Ovary (tissue), 9 donors: ENCODE measurements around the gene ANO10. TPM values are rescaled to one million over a fixed set of nuclear protein-coding genes. Genes with fewer than 3 reads are reported as not detected.
"Not testable (repeated sequence)": the region's sequence is repeated elsewhere in the genome, so short reads cannot be mapped to it uniquely, and the experiment has no call there.

Experiments used
- DNase-seq, 5 donors: peaks; one replicate each; pipeline ENCODE4 v3.0.0-alpha.2; 2019 to 2020
- H3K27ac ChIP-seq, 2 donors: fragments of 200-600 bp; one replicate each; pipeline versions ENCODE4 v1.5.1 to v1.8.0; 2019 to 2022
- H3K27me3 ChIP-seq: fragments of 200-600 bp; one replicate; pipeline ENCODE4 v1.8.0; 2022
- H3K36me3 ChIP-seq: fragments of 200-600 bp; sonication (generic); one replicate; pipeline ENCODE4 v1.5.1; 2019
- H3K4me1 ChIP-seq: one replicate; pipeline ENCODE4 v1.8.1; 2013; ENCODE audit warnings: mild to moderate bottlenecking, moderate library complexity; ENCODE audit not compliant: insufficient read depth
- H3K4me3 ChIP-seq: fragments of 200-600 bp; sonication (generic); one replicate; pipeline ENCODE4 v1.5.1; 2017
- H3K9me3 ChIP-seq, 2 donors: fragments of 200-600 bp in 1 of 2; sonication (generic) in 1 of 2; one replicate each; pipeline versions ENCODE4 v1.5.1 to v1.8.1; 2013 to 2019; ENCODE audit warnings: mild to moderate bottlenecking in 1 of 2, moderate library complexity in 1 of 2
- EP300 ChIP-seq: sonication (generic); formaldehyde crosslinking; IDR thresholded peaks from one replicate; pipeline ENCODE4 v1.6.1; 2017; ENCODE audit warnings: antibody characterized with exemption
- POLR2A ChIP-seq: fragments of 450-650 bp; IDR thresholded peaks from one replicate; pipeline ENCODE4 v1.6.1; 2017; ENCODE audit warnings: antibody characterized with exemption, mild to moderate bottlenecking, moderate library complexity
- WGBS, 3 donors: extraction: QIAGEN DNeasy Blood & Tissue Kit in 1 of 3; methylation state at CpG; one replicate each; pipeline versions ENCODE4 v1.1.5 to v1.1.7; 2013 to 2017; 5-methylcytosine and 5-hydroxymethylcytosine counted together
- intact Hi-C, 4 donors: fragments of 100-400 bp; cut with DNase I; formaldehyde crosslinking; loops; one replicate each; pipeline versions ENCODE4 v1.11.0 to v1.15.1; 2022 to 2023
- polyA plus RNA-seq, 2 donors: library from polyadenylated mRNA; stranded (reverse); fragments of 200-250 nt in 1 of 2; fragments of 350-450 nt in 1 of 2; fragmentation: Illumina TruSeq in 1 of 2; extraction: RNeasy Lipid Tissue Mini Kit (QIAGEN cat#74804) in 1 of 2; gene quantifications; one replicate each; pipeline ENCODE4 v1.2.3, GENCODE V29; 2013 to 2014
- total RNA-seq, 7 donors: library from RNA; depleted of rRNA in 2 of 7; stranded (reverse); fragments of >200 nt in 2 of 7; fragmentation: NEBNext Ultra II Directional in 3 of 7; extraction: Animal tissue kit (Norgen Biotek cat#: 25700) in 3 of 7; gene quantifications; one replicate each; pipeline versions ENCODE4 v1.1.0 to v1.2.4, GENCODE V29; 2016 to 2023
- TF ChIP-seq, protein P1 (sequence below), 3 donors: fragments of 450-650 bp in 2 of 3; fragments of 200-600 bp in 1 of 3; IDR thresholded peaks; one replicate each; pipeline versions ENCODE4 v1.5.1 to v1.8.0; 2016 to 2022; ENCODE audit warnings: antibody characterized with exemption in 3 of 3, mild to moderate bottlenecking in 1 of 3
- donor health status: DM: no; HTN: no; CAD: no; lungs with moderate emphysema.
- donor health status: DM: no; HTN: no; CAD: no.
- donor health status: Bipolar disorder and iron deficiency.
- donor health status: DM: yes; HTN: yes; CAD: no.
- donor health status: DM: no; HTN: no; CAD: no.
- donor health status: DM: yes; HTN: yes; CAD: no.

The ANO10 gene
- total and polyA plus RNA-seq, 9 donors: 12.2 to 58.7 (median 21.7) TPM

DNA sequence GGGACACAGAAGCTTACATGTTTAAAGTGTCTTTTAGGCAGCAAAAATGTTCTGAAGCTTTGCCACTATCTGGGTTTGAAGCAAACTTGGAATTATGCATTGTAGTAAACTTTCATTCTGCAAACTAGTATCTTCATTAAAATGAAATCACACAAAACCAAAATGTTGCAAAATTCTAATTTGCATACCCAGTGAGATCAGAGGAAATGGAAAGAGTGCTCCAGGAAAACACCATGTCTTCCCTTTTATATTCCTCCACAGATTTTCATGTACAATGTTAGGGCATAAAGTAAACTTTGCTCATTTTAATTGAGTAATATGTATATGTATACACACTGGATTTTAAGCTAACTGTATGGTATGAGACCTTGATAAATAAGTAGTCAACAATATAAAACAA is 23.9 kb downstream of the ANO10 start:
- no peak for DNase-seq
- Histone ChIP-seq H3K9me3 (no peaks in the 10 kb centered on the region), H3K27ac (no peak overlapping the region), H3K4me1 (no peaks in the 10 kb centered on the region), H3K27me3 (no peaks in the 10 kb centered on the region), H3K4me3 (no peak overlapping the region), H3K36me3 (no peaks in the 10 kb centered on the region)
- intact Hi-C loops: no loop called here
- TF ChIP-seq, protein P1, sequence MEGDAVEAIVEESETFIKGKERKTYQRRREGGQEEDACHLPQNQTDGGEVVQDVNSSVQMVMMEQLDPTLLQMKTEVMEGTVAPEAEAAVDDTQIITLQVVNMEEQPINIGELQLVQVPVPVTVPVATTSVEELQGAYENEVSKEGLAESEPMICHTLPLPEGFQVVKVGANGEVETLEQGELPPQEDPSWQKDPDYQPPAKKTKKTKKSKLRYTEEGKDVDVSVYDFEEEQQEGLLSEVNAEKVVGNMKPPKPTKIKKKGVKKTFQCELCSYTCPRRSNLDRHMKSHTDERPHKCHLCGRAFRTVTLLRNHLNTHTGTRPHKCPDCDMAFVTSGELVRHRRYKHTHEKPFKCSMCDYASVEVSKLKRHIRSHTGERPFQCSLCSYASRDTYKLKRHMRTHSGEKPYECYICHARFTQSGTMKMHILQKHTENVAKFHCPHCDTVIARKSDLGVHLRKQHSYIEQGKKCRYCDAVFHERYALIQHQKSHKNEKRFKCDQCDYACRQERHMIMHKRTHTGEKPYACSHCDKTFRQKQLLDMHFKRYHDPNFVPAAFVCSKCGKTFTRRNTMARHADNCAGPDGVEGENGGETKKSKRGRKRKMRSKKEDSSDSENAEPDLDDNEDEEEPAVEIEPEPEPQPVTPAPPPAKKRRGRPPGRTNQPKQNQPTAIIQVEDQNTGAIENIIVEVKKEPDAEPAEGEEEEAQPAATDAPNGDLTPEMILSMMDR (IDR thresholded peaks at IDR 0.05): no peak
- TF ChIP-seq POLR2A (no peak), EP300 (no peak)

DNA sequence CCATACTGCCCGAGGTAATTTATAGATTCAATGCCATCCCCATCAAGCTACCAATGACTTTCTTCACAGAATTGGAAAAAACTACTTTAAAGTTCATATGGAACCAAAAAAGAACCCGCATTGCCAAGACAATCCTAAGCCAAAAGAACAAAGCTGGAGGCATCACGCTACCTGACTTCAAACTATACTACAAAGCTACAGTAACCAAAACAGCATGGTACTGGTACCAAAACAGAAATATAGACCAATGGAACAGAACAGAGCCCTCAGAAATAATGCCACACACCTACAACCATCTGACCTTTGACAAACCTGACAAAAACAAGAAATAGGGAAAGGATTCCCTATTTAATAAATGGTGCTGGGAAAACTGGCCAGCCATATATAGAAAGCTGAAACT is 25.6 kb downstream of the ANO10 start:
- intact Hi-C loops, H3K4me3 ChIP-seq, H3K36me3 ChIP-seq, H3K9me3 ChIP-seq, H3K4me1 ChIP-seq, H3K27ac ChIP-seq, H3K27me3 ChIP-seq, DNase-seq: not testable (repeated sequence)
- WGBS, 3 donors: 77 to 98% (median 93%) methylated on average over 3 of the region's 3 CpGs

DNA sequence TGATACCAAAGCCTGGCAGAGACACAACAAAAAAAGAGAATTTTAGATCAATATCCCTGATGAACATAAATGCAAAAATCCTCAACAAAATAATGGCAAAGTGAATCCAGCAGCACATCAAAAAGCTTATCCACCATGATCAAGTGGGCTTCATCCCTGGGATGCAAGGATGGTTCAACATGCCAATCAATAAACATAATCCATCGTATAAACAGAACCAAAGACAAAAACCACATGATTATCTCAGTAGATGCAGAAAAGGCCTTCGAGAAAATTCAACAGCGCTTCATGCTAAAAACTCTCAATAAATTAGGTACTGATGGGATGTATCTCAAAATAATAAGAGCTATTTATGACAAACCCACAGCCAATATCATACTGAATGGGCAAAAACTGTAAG is 26.5 kb downstream of the ANO10 start:
- H3K4me3 ChIP-seq, H3K4me1 ChIP-seq, H3K9me3 ChIP-seq, H3K27me3 ChIP-seq, intact Hi-C loops, H3K27ac ChIP-seq, H3K36me3 ChIP-seq, DNase-seq: not testable (repeated sequence)
- 96 to 98% (median 98%) methylated on average over 3 of the region's 3 CpGs for WGBS, 3 donors

DNA sequence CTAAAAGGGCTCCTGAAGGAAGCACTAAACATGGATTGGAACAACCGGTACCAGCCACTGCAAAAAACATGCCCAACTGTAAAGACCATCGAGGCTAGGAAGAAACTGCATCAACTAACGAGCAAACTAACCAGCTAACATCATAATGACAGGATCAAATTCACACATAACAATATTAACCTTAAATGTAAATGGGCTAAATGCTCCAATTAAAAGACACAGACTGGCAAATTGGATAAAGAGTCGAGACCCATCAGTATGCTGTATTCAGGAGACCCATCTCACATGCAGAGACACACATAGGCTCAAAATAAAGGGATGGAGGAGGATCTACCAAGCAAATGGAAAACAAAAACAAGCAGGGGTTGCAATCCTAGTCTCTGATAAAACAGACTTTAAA is 28.2 kb downstream of the ANO10 start:
- H3K27me3 ChIP-seq, DNase-seq, H3K9me3 ChIP-seq, H3K36me3 ChIP-seq, H3K4me1 ChIP-seq, intact Hi-C loops, H3K27ac ChIP-seq, H3K4me3 ChIP-seq: not testable (repeated sequence)
- 96 to 98% (median 98%) methylated on average over 4 of the region's 4 CpGs for WGBS, 3 donors

DNA sequence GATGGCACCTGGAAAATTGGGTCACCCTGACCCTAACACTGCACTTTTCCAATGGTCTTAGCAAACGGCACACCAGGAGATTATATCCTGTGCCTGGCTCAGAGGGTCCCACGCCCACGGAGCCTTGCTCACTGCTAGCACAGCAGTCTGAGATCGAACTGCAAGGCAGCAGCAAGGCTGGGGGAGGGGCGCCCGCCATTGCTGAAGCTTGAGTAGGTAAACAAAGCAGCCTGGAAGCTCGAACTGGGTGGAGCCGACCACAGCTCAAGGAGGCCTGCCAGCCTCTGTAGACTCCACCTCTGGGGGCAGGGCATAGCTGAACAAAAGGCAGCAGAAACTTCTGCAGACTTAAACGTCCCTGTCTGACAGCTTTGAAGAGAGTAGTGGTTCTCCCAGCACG is 29.9 kb downstream of the ANO10 start:
- H3K4me3 ChIP-seq, DNase-seq, H3K27me3 ChIP-seq, H3K36me3 ChIP-seq, H3K9me3 ChIP-seq, intact Hi-C loops, H3K27ac ChIP-seq, H3K4me1 ChIP-seq: not testable (repeated sequence)
- WGBS, 3 donors: 94 to 99% (median 94%) methylated on average over 10 of the region's 10 CpGs

DNA sequence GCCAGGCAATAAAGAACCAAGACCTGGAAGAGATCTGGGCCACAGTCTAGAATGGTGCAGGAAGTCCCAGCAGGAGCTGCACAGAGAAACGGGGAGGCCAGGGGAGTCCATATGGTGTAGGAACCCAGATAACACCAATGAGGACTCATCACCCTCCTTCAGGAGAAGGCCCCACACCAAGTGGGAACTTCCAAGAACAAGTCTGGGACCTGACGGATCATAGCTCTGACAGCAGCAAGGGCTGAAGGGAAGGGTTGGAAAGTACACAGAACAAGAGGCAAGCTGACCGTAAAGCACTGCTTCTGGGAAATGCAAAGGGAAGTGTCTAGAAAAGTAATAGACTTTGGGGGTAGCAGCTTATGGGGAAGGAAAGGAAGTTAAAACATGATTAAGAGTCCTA is 34.5 kb downstream of the ANO10 start:
- TF ChIP-seq EP300: no peak
- no peak for TF ChIP-seq POLR2A
- TF ChIP-seq, protein P1 (IDR thresholded peaks at IDR 0.05): no peak
- DNase-seq: no peak
- 91 to 96% (median 96%) methylated on average over 3 of the region's 3 CpGs for WGBS, 3 donors
- Histone ChIP-seq H3K4me3 (no peak overlapping the region), H3K27me3 (no peaks in the 10 kb centered on the region), H3K9me3 (no peaks in the 10 kb centered on the region), H3K27ac (no peak overlapping the region), H3K36me3 (no peaks in the 10 kb centered on the region), H3K4me1 (peaks cover 1% of the 10 kb centered on the region)
- intact Hi-C loops: no loop called here
